A549 (cell line): Measurements from ENCODE around the gene ZNF644. TPM values are rescaled to one million over a fixed set of nuclear protein-coding genes. Genes with fewer than 3 reads are reported as not detected.

Experiments used
- ATAC-seq, 2 experiments: fragments of 200-7000 bp in 1 of 2; fragments of >200 bp in 1 of 2; cut with Nextera tagmentation in 1 of 2; cut with Tn5 transposase in 1 of 2; 3 replicates each; pipeline versions ENCODE4 v1.8.0 to v1.9.1; 2018 to 2020; ENCODE audit warnings: mild to moderate bottlenecking in 1 of 2, moderate library complexity in 1 of 2
- CTCF ChIA-PET: fragments of 300-600 bp; sonication (Branson Sonifier 250); formaldehyde crosslinking; extraction: SDS; loops from one replicate; lab custom pipeline; 2021; ENCODE audit warnings: antibody characterized with exemption, inconsistent platforms; lab: Yijun Ruan, JAX
- POLR2A ChIA-PET: fragments of 350-600 bp; formaldehyde crosslinking; extraction: SDS; loops from one replicate; lab custom pipeline; 2021; ENCODE audit warnings: antibody characterized with exemption, inconsistent platforms; lab: Yijun Ruan, JAX
- DNase-seq, 2 experiments: peaks; one replicate each; pipeline versions ENCODE4 v3.0.0 to v3.0.0-alpha.2; 2011 to 2016; ENCODE audit warnings: low read depth in 1 of 2, low spot score in 1 of 2
- FAIRE-seq: peaks from 2 replicates; lab custom pipeline; 2011; peaks lifted over from hg19 to GRCh38; lab: Jason Lieb, UNC
- H3K27ac ChIP-seq, 2 experiments: fragments of >200 bp; sonication (Bioruptor Twin); formaldehyde crosslinking; 3 replicates each; pipeline ENCODE4 v1.5.1; 2016 to 2017
- H3K4me1 ChIP-seq: fragments of >200 bp; sonication (Bioruptor Twin); formaldehyde crosslinking; 3 replicates; pipeline ENCODE4 v1.6.1; 2016
- H3K4me2 ChIP-seq: fragments of >200 bp; sonication (Bioruptor Twin); formaldehyde crosslinking; 3 replicates; pipeline ENCODE4 v1.6.1; 2016
- H3K4me3 ChIP-seq: fragments of >200 bp; sonication (Bioruptor Twin); formaldehyde crosslinking; 3 replicates; pipeline ENCODE4 v1.5.1; 2016
- H3K9me3 ChIP-seq: fragments of >200 bp; sonication (Bioruptor Twin); formaldehyde crosslinking; 3 replicates; pipeline ENCODE4 v1.6.1; 2016
- ATOH8 ChIP-seq: fragments of 250-450 bp; sonication (Bioruptor Pico); IDR thresholded peaks from 2 replicates; pipeline ENCODE4 v1.5.0; 2020; ENCODE audit warnings: low read depth, mild to moderate bottlenecking, moderate library complexity
- CBX2 ChIP-seq: fragments of 200-600 bp; sonication (generic); IDR thresholded peaks from 2 replicates; pipeline ENCODE4 v1.6.1; 2016; ENCODE audit warnings: low read depth, mild to moderate bottlenecking, borderline replicate concordance
- CEBPB ChIP-seq, 2 experiments: fragments of >200 bp in 1 of 2; sonication (Bioruptor Twin) in 1 of 2; formaldehyde crosslinking in 1 of 2; IDR thresholded peaks; 2 replicates each; pipeline ENCODE4 v1.6.1; 2012 to 2016
- CHD2 ChIP-seq: fragments of 150-350 bp; IDR thresholded peaks from 2 replicates; pipeline ENCODE4 v1.6.1; 2014; ENCODE audit warnings: low read length; ENCODE audit not compliant: partially characterized antibody
- CHD4 ChIP-seq: fragments of 200-600 bp; sonication (generic); IDR thresholded peaks from 2 replicates; pipeline ENCODE4 v1.6.1; 2016; ENCODE audit warnings: antibody characterized with exemption, mild to moderate bottlenecking, borderline replicate concordance
- EHMT2 ChIP-seq: fragments of 200-600 bp; sonication (generic); IDR thresholded peaks from 2 replicates; pipeline ENCODE4 v1.6.1; 2016; ENCODE audit warnings: antibody characterized with exemption, low read depth, mild to moderate bottlenecking, moderate library complexity
- ESRRA ChIP-seq: fragments of 150-350 bp; IDR thresholded peaks from 2 replicates; pipeline ENCODE4 v1.6.1; 2014; ENCODE audit warnings: mild to moderate bottlenecking, low read length, borderline replicate concordance
- GATA3 ChIP-seq: IDR thresholded peaks from 2 replicates; pipeline ENCODE4 v1.6.1; 2012; ENCODE audit warnings: borderline replicate concordance
- HDAC2 ChIP-seq: fragments of 200-600 bp; sonication (generic); IDR thresholded peaks from 2 replicates; pipeline ENCODE4 v1.6.1; 2016
- HEYL ChIP-seq: fragments of 250-450 bp; sonication (Bioruptor Pico); IDR thresholded peaks from 2 replicates; pipeline ENCODE4 v1.8.0; 2021; ENCODE audit warnings: mild to moderate bottlenecking, moderate library complexity
- HOXA7 ChIP-seq: fragments of 250-450 bp; sonication (Bioruptor Pico); IDR thresholded peaks from 2 replicates; pipeline ENCODE4 v1.5.0; 2020; ENCODE audit warnings: mild to moderate bottlenecking, moderate library complexity
- HOXB13 ChIP-seq: fragments of 250-450 bp; sonication (Bioruptor Pico); IDR thresholded peaks from 2 replicates; pipeline ENCODE4 v1.5.0; 2020; ENCODE audit warnings: low read depth, mild to moderate bottlenecking, moderate library complexity
- HOXB5 ChIP-seq: fragments of 250-450 bp; sonication (Bioruptor Pico); IDR thresholded peaks from 2 replicates; pipeline ENCODE4 v1.5.0; 2020; ENCODE audit warnings: mild to moderate bottlenecking, moderate library complexity
- JUN ChIP-seq, 2 experiments: fragments of >200 bp; sonication (Bioruptor Twin); formaldehyde crosslinking; IDR thresholded peaks; 2 replicates in 1 of 2; 3 replicates in 1 of 2; pipeline ENCODE4 v1.6.1; 2016 to 2017
- KDM1A ChIP-seq: fragments of 200-600 bp; sonication (generic); IDR thresholded peaks from 2 replicates; pipeline ENCODE4 v1.6.1; 2016; ENCODE audit warnings: low read depth, mild to moderate bottlenecking
- MYC ChIP-seq: IDR thresholded peaks from 2 replicates; pipeline ENCODE4 v1.6.1; 2012; ENCODE audit warnings: mild to moderate bottlenecking, inconsistent platforms, low read length, improper control_type of control experiment, borderline replicate concordance
- NFE2L2 ChIP-seq: fragments of 150-350 bp; conservative IDR thresholded peaks from 2 replicates; pipeline ENCODE4 v1.6.1; 2014; ENCODE audit warnings: low read length
- PHF8 ChIP-seq: fragments of 200-600 bp; sonication (generic); IDR thresholded peaks from 2 replicates; pipeline ENCODE4 v1.6.1; 2016; ENCODE audit warnings: low read depth, mild to moderate bottlenecking, antibody characterized with exemption, moderate library complexity, borderline replicate concordance
- POLR2A ChIP-seq: IDR thresholded peaks from 2 replicates; pipeline ENCODE4 v1.6.1; 2012; ENCODE audit warnings: mild to moderate bottlenecking, low read length
- POLR2AphosphoS2 ChIP-seq: conservative IDR thresholded peaks from 2 replicates; pipeline ENCODE4 v1.6.1; 2012; ENCODE audit warnings: low read length, improper control_type of control experiment, inconsistent platforms
- RAD21 ChIP-seq, 2 experiments: fragments of >200 bp in 1 of 2; sonication (Bioruptor Twin) in 1 of 2; formaldehyde crosslinking in 1 of 2; IDR thresholded peaks in 1 of 2; conservative IDR thresholded peaks in 1 of 2; 2 replicates in 1 of 2; 3 replicates in 1 of 2; pipeline ENCODE4 v1.6.1; 2012 to 2018; ENCODE audit warnings: inconsistent platforms in 1 of 2
- REST ChIP-seq: fragments of 200-600 bp; sonication (generic); IDR thresholded peaks from 2 replicates; pipeline ENCODE4 v1.6.1; 2016; ENCODE audit warnings: antibody characterized with exemption, mild to moderate bottlenecking, moderate library complexity
- SMC3 ChIP-seq: fragments of >200 bp; sonication (Bioruptor Twin); formaldehyde crosslinking; IDR thresholded peaks from 3 replicates; pipeline ENCODE4 v1.6.1; 2018; ENCODE audit warnings: inconsistent platforms
- TP53 ChIP-seq: fragments of 250-450 bp; sonication (Bioruptor Pico); IDR thresholded peaks from 2 replicates; pipeline ENCODE4 v1.5.0; 2021; ENCODE audit warnings: mild to moderate bottlenecking, moderate library complexity
- ZC3H11A ChIP-seq: fragments of 450-650 bp; IDR thresholded peaks from 2 replicates; pipeline ENCODE4 v1.6.1; 2014; ENCODE audit warnings: antibody characterized with exemption, mild to moderate bottlenecking
- ZFP36 ChIP-seq: fragments of 450-650 bp; IDR thresholded peaks from 2 replicates; pipeline ENCODE4 v1.6.1; 2014; ENCODE audit warnings: borderline replicate concordance; ENCODE audit not compliant: partially characterized antibody
- ZNF302 ChIP-seq: fragments of 250-450 bp; sonication (Bioruptor Pico); IDR thresholded peaks from 2 replicates; pipeline ENCODE4 v1.9.0; 2021; ENCODE audit warnings: inconsistent platforms, mild to moderate bottlenecking, moderate library complexity
- WGBS: methylation state at CpG from one replicate; pipeline ENCODE4 v1.1.6; 2017; ENCODE audit errors: missing lambda C conversion rate; 5-methylcytosine and 5-hydroxymethylcytosine counted together
- polyA plus RNA-seq, 4 experiments: library from polyadenylated mRNA; depleted of rRNA in 3 of 4; stranded (reverse); fragments of >200 nt; fragmentation: RNase III in 1 of 4; extraction: RNeasy Plus Mini Kit Qiagen cat#74134 plus additional on column Dnase treatment in 1 of 4; gene quantifications; 2 replicates in 3 of 4; 3 replicates in 1 of 4; pipeline ENCODE4 v1.2.3, GENCODE V29; 2011 to 2017
- TF ChIP-seq, protein P1 (sequence below): fragments of >200 bp; sonication (Bioruptor Twin); formaldehyde crosslinking; IDR thresholded peaks from 3 replicates; pipeline ENCODE4 v1.5.1; 2016
- TF ChIP-seq, protein P2 (sequence below): fragments of >200 bp; sonication (Bioruptor Twin); formaldehyde crosslinking; IDR thresholded peaks from 3 replicates; pipeline ENCODE4 v1.6.1; 2016
- TF ChIP-seq, protein P3 (sequence below): fragments of 150-350 bp; IDR thresholded peaks from 2 replicates; pipeline ENCODE4 v1.6.1; 2014; ENCODE audit warnings: low read depth, mild to moderate bottlenecking, low read length

The ZNF644 gene
- polyA plus RNA-seq, 2 of the 4 experiments (the other 2 are of a cell fraction), result 14.8 to 24.9 TPM

DNA sequence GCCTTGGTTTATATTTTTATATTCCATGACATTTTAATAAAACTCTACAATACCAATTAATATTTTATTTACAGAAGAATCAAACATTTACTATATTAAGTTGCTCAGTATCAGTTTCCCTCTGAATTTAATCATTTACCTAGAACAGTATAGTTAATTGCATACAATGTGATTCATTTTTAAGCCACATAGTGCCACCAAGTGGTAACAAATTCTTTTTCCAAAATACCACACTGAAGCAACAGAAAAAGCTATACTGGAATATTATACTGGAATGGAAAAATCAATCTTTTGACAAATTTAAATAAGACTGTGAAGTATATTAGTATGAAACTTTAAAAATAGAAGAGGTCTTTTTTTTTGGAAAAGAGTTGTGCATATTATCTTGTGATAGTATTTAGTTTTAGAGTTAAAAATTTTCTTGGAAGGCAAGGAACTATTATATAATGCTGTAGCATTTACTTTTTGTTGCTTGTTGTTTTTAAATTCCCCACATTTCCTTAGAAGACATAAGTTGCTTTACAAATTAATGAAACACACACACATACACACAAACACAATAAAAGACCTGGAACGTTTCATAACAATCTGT lies 57.3 kb downstream of the ZNF644 start:
- no peak overlapping the region for H3K27ac ChIP-seq
- peak in 1 of 2 experiments; percentile 71; a peak in 2 of 6 replicates for ATAC-seq
- no peak overlapping the region for H3K4me3 ChIP-seq
- 10% methylated on average over 1 of the region's 1 CpG for WGBS
- peaks cover 20% of the 10 kb centered on the region for H3K4me1 ChIP-seq
- ChIA-PET POLR2A (no interaction called here), CTCF (interaction anchor here (0.6 to 1.8 kb wide), 5 partner anchors 9 to 1043 kb away, joined by 3 to 7 read pairs (median 3); no protein-coding TSS in a partner anchor)
- no peaks in the 10 kb centered on the region for H3K9me3 ChIP-seq
- FAIRE-seq, result no peak
- no peak overlapping the region for H3K4me2 ChIP-seq
- no peak for DNase-seq
- TF ChIP-seq TP53 (CRISPR knock-in tag), result no peak
- TF ChIP-seq CHD2, result no peak
- TF ChIP-seq PHF8, result no peak
- no peak for TF ChIP-seq ZC3H11A
- no peak for TF ChIP-seq EHMT2
- no peak for TF ChIP-seq POLR2A
- TF ChIP-seq ZNF302, result no peak
- no peak for TF ChIP-seq CHD4
- TF ChIP-seq, protein P1, sequence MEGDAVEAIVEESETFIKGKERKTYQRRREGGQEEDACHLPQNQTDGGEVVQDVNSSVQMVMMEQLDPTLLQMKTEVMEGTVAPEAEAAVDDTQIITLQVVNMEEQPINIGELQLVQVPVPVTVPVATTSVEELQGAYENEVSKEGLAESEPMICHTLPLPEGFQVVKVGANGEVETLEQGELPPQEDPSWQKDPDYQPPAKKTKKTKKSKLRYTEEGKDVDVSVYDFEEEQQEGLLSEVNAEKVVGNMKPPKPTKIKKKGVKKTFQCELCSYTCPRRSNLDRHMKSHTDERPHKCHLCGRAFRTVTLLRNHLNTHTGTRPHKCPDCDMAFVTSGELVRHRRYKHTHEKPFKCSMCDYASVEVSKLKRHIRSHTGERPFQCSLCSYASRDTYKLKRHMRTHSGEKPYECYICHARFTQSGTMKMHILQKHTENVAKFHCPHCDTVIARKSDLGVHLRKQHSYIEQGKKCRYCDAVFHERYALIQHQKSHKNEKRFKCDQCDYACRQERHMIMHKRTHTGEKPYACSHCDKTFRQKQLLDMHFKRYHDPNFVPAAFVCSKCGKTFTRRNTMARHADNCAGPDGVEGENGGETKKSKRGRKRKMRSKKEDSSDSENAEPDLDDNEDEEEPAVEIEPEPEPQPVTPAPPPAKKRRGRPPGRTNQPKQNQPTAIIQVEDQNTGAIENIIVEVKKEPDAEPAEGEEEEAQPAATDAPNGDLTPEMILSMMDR, result peak; percentile 54
- TF ChIP-seq ZFP36, result no peak
- TF ChIP-seq HOXB13 (CRISPR knock-in tag), result no peak
- TF ChIP-seq POLR2AphosphoS2, result no peak
- no peak for TF ChIP-seq HOXB5 (CRISPR knock-in tag)
- TF ChIP-seq ESRRA, result no peak
- no peak for TF ChIP-seq NFE2L2
- peak; percentile 58 to 64 for TF ChIP-seq RAD21 (conservative IDR thresholded peaks at IDR 0.05 in 1 of 2, IDR thresholded peaks at IDR 0.05 in 1 of 2)
- TF ChIP-seq SMC3, result peak; percentile 30; the same call in 1 of the 3 replicates
- no peak for TF ChIP-seq KDM1A
- TF ChIP-seq, all 56 proteins: peak for 3

- ATAC-seq (no peak), DNase-seq (no peak), FAIRE-seq (no peak)
- no peak overlapping the region for H3K27ac ChIP-seq
- ChIA-PET CTCF (interaction anchor here (0.6 to 1.8 kb wide), 3 partner anchors 8 to 830 kb away, joined by 3 to 7 read pairs (median 3); no protein-coding TSS in a partner anchor), POLR2A (no interaction called here)
- peaks cover 4% of the 10 kb centered on the region; the same call in 2 of the 3 replicates for H3K9me3 ChIP-seq
- H3K4me2 ChIP-seq, result peak overlapping the region; percentile 53
- H3K4me3 ChIP-seq, result no peak overlapping the region
- WGBS, result 3% methylated on average over 1 of the region's 1 CpG
- H3K4me1 ChIP-seq, result peaks cover 21% of the 10 kb centered on the region
- TF ChIP-seq HOXA7 (no peak), HEYL (no peak), CEBPB (IDR thresholded peaks at IDR 0.05) (no peak), POLR2AphosphoS2 (no peak), NFE2L2 (no peak), MYC (no peak), JUN (IDR thresholded peaks at IDR 0.05) (no peak), HDAC2 (no peak), CBX2 (no peak), ATOH8 (CRISPR knock-in tag) (no peak), CHD4 (no peak), REST (no peak), GATA3 (no peak), ZC3H11A (no peak)
- TF ChIP-seq, protein P2, sequence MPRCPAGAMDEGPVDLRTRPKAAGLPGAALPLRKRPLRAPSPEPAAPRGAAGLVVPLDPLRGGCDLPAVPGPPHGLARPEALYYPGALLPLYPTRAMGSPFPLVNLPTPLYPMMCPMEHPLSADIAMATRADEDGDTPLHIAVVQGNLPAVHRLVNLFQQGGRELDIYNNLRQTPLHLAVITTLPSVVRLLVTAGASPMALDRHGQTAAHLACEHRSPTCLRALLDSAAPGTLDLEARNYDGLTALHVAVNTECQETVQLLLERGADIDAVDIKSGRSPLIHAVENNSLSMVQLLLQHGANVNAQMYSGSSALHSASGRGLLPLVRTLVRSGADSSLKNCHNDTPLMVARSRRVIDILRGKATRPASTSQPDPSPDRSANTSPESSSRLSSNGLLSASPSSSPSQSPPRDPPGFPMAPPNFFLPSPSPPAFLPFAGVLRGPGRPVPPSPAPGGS, result no peak
- TF ChIP-seq, protein P3, sequence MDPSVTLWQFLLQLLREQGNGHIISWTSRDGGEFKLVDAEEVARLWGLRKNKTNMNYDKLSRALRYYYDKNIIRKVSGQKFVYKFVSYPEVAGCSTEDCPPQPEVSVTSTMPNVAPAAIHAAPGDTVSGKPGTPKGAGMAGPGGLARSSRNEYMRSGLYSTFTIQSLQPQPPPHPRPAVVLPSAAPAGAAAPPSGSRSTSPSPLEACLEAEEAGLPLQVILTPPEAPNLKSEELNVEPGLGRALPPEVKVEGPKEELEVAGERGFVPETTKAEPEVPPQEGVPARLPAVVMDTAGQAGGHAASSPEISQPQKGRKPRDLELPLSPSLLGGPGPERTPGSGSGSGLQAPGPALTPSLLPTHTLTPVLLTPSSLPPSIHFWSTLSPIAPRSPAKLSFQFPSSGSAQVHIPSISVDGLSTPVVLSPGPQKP, result no peak
Observed at GRCh38 chr1:90963651-90964050, 58.2 kb downstream of the ZNF644 start.
